ENCODE results near the gene GHRHR.

DNA sequence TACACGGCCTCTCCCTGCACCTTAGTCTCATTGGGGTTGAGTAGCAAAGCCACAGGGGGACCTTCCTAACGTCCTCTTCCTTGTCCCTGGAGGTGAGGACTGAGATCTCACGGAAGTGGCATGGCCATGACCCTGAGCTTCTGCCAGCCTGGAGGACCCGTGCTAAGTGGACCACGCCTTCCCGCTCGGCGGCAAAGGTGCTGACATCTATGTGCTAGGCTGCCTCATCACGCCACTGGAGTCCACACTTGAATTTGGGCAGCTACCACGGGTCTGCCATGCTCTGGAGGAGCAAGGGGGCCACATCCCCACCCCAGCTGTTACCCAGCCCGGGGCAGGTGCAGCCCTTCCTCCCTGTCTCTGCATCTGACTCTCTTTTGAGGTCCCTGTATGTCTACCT, 15.3 kb downstream of the GHRHR start:
- TF ChIP-seq KAT2A (conservative IDR thresholded peaks at IDR 0.05; ENCODE audit: control insufficient read depth, low read depth, low read length) (no peak), EGR1 (IDR thresholded peaks at IDR 0.05; ENCODE audit: borderline replicate concordance in 1 of 2, low read depth in 2 of 2, low read length in 2 of 2) (no peak), ZNF274 (IDR thresholded peaks at IDR 0.05; ENCODE audit: insufficient read depth, insufficient read length) (no peak), SMAD1 (IDR thresholded peaks at IDR 0.05; ENCODE audit: low read depth, partially characterized antibody) (no peak), RAD21 (IDR thresholded peaks at IDR 0.05; ENCODE audit: insufficient read depth, low read depth, low read length) (no peak)
- TF ChIP-seq, protein P1, sequence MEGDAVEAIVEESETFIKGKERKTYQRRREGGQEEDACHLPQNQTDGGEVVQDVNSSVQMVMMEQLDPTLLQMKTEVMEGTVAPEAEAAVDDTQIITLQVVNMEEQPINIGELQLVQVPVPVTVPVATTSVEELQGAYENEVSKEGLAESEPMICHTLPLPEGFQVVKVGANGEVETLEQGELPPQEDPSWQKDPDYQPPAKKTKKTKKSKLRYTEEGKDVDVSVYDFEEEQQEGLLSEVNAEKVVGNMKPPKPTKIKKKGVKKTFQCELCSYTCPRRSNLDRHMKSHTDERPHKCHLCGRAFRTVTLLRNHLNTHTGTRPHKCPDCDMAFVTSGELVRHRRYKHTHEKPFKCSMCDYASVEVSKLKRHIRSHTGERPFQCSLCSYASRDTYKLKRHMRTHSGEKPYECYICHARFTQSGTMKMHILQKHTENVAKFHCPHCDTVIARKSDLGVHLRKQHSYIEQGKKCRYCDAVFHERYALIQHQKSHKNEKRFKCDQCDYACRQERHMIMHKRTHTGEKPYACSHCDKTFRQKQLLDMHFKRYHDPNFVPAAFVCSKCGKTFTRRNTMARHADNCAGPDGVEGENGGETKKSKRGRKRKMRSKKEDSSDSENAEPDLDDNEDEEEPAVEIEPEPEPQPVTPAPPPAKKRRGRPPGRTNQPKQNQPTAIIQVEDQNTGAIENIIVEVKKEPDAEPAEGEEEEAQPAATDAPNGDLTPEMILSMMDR (IDR thresholded peaks at IDR 0.05 in 2 of 3, conservative IDR thresholded peaks at IDR 0.05 in 1 of 3; ENCODE audit: control insufficient read depth in 2 of 3, extremely low read depth in 1 of 3, insufficient read depth in 1 of 3, low read depth in 3 of 3, low read length in 3 of 3), result no peak
- TF ChIP-seq, protein P2, sequence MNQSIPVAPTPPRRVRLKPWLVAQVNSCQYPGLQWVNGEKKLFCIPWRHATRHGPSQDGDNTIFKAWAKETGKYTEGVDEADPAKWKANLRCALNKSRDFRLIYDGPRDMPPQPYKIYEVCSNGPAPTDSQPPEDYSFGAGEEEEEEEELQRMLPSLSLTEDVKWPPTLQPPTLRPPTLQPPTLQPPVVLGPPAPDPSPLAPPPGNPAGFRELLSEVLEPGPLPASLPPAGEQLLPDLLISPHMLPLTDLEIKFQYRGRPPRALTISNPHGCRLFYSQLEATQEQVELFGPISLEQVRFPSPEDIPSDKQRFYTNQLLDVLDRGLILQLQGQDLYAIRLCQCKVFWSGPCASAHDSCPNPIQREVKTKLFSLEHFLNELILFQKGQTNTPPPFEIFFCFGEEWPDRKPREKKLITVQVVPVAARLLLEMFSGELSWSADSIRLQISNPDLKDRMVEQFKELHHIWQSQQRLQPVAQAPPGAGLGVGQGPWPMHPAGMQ (IDR thresholded peaks at IDR 0.05; ENCODE audit: borderline replicate concordance), result no peak

Measured in GM12878 (cell line).